HS-27A (cell line): Measurements from ENCODE around the gene GPR89A.
A peak's percentile ranks its signal among the peaks of the same experiment; 100 is the strongest.
"Not testable (repeated sequence)": the region's sequence is repeated elsewhere in the genome, so short reads cannot be mapped to it uniquely, and the experiment has no call there.

Experiments
- DNase-seq: peaks from one replicate; pipeline ENCODE4 v3.0.0-alpha.2; 2012; ENCODE audit warnings: low read depth, missing footprints

GPR89A gene

DNA sequence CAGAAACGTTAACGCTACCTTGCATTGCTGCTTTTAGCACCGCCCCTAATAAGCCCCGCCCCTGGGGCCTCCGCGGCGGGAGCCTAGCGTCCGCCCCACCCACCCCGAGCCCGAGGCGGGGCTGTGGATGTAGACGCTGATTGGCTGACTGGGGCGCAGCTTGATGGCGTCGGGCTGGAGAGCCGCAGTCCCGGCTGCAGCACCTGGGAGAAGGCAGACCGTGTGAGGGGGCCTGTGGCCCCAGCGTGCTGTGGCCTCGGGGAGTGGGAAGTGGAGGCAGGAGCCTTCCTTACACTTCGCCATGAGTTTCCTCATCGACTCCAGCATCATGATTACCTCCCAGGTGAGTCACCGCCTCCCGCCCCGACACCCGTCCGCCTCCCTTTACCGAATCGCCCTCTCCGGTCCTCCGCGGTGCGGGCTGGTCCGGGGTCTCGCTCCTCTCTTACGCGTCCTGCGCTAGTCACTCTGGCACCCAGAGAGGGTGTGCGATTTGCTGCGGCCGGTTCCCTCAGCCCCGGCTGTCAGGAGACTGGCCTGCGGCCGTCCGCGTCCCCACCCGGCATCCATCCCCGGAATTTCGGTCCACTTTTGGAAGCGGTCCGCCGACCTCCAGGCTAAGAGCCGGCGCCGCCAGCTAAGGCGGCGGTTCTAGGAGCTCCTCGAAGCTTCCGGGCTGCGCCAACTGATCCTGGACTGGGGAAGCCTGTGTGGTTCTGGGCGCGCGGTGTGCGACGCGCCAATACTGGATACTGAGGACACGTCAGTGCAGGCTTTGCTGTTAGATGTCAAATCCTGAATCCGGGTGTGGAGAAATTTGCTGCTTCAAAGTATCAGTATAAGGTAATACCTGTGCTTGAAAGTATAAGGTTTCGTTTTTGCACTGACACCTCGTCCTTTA lies at the start of gene GPR89A:
GPR89A (plus strand) TSS at position 156 of the 901 bp plus-strand sequence; CDS start at position 302, 146 bp downstream.
- peak; percentile 56 for DNase-seq

GRCh38 chr1:145586820-145587219 lies 21.0 kb upstream of the GPR89A start:
- not testable (repeated sequence) for DNase-seq

DNA sequence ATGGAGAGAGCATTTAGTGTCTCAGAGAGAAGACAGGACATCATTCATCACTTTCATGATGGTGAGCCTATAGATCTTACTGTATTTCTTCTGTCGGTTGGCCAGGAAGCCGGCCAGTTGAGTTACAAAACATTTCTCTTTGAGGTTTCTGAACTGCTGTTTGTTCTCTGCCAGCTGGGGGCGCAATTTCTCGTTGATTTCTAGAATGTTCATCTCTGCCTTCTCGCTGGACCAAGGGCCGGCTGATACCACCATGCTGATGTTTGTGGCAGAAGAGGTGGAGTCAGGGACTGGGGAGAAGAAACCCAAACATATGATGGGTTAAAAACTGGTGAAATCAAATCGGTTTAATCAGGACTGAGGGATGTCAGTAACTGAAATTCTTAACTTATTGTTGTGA lies 17.0 kb upstream of the GPR89A start:
- not testable (repeated sequence) for DNase-seq

- not testable (repeated sequence) for DNase-seq
These were observed 15.4 kb upstream of the GPR89A start for GRCh38 chr1:145592347-145592746.

DNA sequence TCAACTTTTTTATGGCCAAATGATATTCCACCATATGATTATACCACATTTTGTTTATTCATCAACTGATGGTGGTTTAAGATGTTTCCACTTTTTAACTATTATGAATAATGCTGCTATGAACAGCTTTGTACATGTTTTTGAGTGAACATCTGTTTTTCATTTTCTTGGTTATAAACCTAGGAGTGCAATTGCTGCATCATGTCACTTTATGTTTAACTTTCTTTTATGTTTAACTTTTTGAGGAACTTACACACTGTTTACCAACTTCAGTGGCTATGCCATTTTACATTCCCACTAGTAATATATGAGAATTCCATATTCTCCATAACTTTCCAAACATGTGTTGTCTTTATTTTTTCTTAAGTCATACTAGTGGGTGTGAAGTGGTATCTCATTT lies 12.4 kb upstream of the GPR89A start:
- DNase-seq: not testable (repeated sequence)

GRCh38 chr1:145596236-145596635 lies 11.6 kb upstream of the GPR89A start:
- DNase-seq: not testable (repeated sequence)

- not testable (repeated sequence) for DNase-seq
These were observed 8.4 kb upstream of the GPR89A start for GRCh38 chr1:145599426-145599825.

DNA sequence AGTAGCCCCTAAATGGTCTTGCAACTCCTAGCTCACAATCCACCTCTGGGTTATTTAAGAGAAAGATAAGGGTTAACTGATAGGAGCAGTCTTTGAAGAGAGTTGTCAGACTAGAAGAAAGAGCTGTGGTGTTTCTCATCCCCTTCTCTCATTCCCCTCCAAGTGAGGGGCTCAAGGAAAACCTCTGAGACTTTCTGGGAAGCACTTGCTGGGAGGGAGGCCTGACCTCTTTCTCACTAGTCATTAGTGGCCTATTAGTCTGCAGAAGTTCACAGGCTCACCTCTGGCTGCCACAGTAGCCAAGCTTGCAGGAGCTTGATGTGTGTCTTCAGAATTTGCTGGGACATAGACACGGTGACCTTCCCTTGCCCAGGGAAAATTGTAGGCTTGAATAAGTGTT lies 6.2 kb upstream of the GPR89A start:
- DNase-seq: no peak

DNA sequence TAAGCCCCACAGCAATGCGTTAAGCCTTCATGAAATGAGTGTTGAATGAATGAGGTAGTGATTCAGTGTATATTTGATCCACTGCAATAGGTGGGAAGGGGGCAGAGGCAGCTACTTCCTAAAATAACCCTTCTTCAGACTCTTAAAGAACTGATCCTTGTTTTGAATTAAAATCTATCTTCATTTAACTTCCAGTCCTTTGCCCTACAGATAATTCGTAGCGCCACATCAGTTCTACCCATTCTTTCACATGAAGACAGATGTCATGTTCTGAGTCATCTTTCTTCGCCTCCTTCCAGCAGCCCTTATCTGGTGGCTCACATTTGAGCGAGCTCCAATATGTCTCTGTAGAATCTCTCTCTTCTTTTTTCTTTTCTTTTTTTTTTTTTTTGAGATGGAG lies 948 bp upstream of the GPR89A start:
- not testable (repeated sequence) for DNase-seq

GRCh38 chr1:145607289-145607688 lies 499 bp upstream of the GPR89A start:
- not testable (repeated sequence) for DNase-seq

DNA sequence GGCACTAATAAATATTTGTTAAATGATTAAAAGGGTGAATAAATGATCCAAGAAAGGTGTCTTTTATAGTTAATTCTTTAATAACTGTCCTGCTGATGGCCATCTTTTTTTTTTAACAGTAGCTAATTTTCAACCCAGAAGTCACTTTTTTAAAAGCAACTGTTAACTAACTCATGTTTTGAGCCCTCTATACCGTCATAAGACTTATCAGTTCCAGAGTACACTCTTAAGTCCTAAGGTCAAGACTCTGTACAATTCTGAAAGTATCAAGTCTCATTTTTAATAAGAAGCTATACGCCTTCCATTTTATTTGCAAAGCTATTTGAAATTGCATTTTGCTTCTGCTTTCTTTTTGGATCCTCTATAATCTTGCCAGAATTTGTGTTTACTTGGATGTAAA lies 3.0 kb downstream of the GPR89A start:
- not testable (repeated sequence) for DNase-seq

DNA sequence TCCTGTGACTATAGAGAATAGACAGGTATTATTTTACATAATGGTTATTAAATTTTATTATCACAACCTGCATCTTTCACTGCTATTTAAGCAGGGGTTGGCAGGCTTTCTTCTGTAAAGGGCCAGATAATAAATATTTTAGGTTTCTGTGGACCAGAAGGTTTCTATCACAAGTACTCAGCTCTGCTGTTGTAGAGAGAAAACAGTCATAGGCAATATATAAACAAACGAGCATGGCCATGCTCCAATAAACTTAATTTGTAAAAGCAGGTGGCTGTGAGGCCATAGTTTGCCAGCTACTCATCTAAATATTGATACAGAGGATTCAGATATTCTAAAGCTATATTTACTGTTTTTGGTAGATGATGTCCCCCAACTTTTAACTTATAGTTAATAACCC lies 12.3 kb downstream of the GPR89A start:
- DNase-seq: not testable (repeated sequence)

- not testable (repeated sequence) for DNase-seq
These were observed 14.4 kb downstream of the GPR89A start for GRCh38 chr1:145622177-145622576.

- not testable (repeated sequence) for DNase-seq
These were observed 28.4 kb downstream of the GPR89A start for GRCh38 chr1:145636237-145636636.

- DNase-seq: not testable (repeated sequence)
These were observed 34.1 kb downstream of the GPR89A start for GRCh38 chr1:145641886-145642285.

- DNase-seq: not testable (repeated sequence)
These were observed 36.2 kb downstream of the GPR89A start for GRCh38 chr1:145643990-145644389.

GRCh38 chr1:145656245-145656943 lies 48.6 kb downstream of the GPR89A start:
- not testable (repeated sequence) for DNase-seq

DNA sequence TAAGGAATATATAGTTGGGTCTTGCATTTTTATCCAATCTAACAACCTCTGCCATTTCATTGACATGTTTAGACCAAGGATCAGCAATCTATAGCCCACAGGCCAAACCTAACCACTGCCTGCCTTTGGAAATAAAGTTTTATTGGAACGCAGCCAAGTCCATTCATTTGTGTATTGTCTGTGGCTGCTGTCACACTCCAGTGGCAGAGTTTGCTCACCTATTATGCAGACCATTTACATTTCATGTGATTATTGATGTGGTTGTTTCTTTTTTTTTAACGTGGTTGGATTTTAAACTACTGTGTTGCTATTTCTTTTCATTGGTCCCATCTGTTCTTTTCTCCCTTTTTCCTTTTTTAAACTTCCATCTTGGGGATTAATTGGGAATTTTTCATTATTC lies 54.7 kb downstream of the GPR89A start:
- not testable (repeated sequence) for DNase-seq

DNA sequence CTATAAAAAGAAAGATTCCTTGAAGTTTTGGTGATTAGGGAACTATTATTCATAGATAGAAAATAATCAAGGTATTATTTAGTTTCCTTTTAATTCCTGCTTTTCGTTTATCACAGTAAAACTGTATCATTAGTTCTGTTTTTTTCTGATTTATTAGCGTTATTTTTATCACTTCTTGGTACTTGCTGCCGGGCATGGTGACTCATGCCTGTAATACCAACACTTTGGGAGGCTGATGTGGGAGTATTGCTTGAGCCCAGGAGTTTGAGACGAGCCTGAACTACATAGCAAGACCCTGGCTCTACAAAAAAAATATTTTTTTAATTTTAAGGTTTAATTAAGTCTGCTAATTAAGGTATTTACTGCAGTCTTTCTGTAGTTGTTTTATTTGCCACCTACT lies 57.2 kb downstream of the GPR89A start:
- not testable (repeated sequence) for DNase-seq

DNA sequence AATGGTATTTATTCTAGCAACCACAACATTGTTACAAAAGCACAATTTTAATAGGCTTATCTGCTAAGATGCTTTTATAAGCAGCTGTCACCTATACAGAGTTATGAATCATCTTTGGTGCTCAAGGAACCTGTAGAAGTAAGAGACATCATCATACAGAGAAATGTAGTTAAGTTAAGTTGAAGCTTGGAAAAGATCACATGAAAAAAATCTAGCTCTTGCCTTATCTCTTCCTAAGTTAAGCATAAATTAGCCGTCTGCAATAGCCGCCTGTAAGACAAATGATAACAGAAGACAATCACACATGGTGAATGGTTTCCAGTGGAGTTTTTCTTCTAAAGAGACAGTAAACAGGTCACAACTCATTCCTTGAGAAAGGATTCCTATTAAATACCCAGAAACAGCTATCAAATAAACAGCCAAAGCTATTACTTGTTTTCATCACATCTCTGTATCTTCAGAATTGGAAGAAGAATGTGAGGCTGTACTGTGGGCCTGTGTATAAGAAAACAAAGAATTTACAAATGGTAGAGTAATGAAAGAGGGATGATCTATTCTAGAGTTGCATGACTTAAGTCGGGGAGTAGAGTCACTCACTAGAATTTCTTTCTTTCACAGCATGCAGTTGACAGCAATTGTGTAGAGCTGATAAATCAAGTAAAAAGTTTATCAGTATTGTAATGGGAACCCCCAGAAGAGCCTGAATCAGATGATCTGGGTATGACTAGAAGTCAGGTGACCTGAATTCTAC lies 63.4 kb downstream of the GPR89A start:
- DNase-seq: not testable (repeated sequence)

DNA sequence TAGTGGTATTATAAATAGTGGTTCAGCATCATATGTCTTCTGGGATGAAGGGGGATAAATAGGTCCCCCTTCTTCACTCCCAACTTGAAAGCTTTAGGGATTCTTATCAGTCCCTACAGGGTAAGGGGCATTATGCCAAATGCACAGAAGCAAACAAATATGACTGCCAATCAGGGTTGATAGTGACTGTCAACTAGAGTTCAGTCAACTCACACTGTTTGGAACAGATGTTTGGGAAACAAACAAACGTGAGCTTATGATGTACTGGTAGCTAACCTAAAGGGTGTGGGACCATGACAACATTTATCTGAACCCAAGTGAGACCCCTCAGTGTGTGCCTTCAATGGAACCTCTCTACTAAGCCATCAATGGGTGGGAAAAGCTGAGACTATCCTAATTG lies 65.4 kb downstream of the GPR89A start:
- not testable (repeated sequence) for DNase-seq

GRCh38 chr1:145684858-145685257 lies 77.1 kb downstream of the GPR89A start:
- DNase-seq: not testable (repeated sequence)
